Ishikawa (cell line): ENCODE measurements around the gene ZBTB44.

Experiments
- CEBPB ChIP-seq: IDR thresholded peaks from 2 replicates; pipeline ENCODE4 v1.6.1; 2012
- CREB1 ChIP-seq: IDR thresholded peaks from 2 replicates; pipeline ENCODE4 v1.6.1; 2012; ENCODE audit warnings: low read depth
- EGR1 ChIP-seq: IDR thresholded peaks from 2 replicates; pipeline ENCODE4 v1.6.1; 2012
- EP300 ChIP-seq: IDR thresholded peaks from 2 replicates; pipeline ENCODE4 v1.6.1; 2012; ENCODE audit warnings: borderline replicate concordance
- FOXM1 ChIP-seq: IDR thresholded peaks from 2 replicates; pipeline ENCODE4 v1.6.1; 2012; ENCODE audit warnings: low read depth, borderline replicate concordance
- MAX ChIP-seq: IDR thresholded peaks from 2 replicates; pipeline ENCODE4 v1.6.1; 2012
- NFIC ChIP-seq: IDR thresholded peaks from 2 replicates; pipeline ENCODE4 v1.6.1; 2012
- RAD21 ChIP-seq: IDR thresholded peaks from 2 replicates; pipeline ENCODE4 v1.6.1; 2012; ENCODE audit warnings: low read depth
- REST ChIP-seq: IDR thresholded peaks from 2 replicates; pipeline ENCODE4 v1.6.1; 2012; ENCODE audit warnings: low read depth, mild to moderate bottlenecking
- TAF1 ChIP-seq: IDR thresholded peaks from 2 replicates; pipeline ENCODE4 v1.6.1; 2012; ENCODE audit warnings: low read depth, mild to moderate bottlenecking
- TCF12 ChIP-seq: IDR thresholded peaks from 2 replicates; pipeline ENCODE4 v1.6.1; 2012; ENCODE audit warnings: low read depth
- TEAD4 ChIP-seq: IDR thresholded peaks from 2 replicates; pipeline ENCODE4 v1.6.1; 2012
- YY1 ChIP-seq: IDR thresholded peaks from 2 replicates; pipeline ENCODE4 v1.6.1; 2012; ENCODE audit warnings: low read depth
- ZBTB7A ChIP-seq: IDR thresholded peaks from 2 replicates; pipeline ENCODE4 v1.6.1; 2012; ENCODE audit warnings: low read depth

The ZBTB44 gene

GRCh38 chr11:130198964-130199363 is 115.8 kb downstream of the ZBTB44 start:
- no peak for TF ChIP-seq TCF12

- TF ChIP-seq TEAD4 (no peak), CEBPB (no peak), MAX (no peak), EP300 (no peak), REST (no peak), TCF12 (no peak), NFIC (no peak), EGR1 (no peak), TAF1 (no peak), YY1 (no peak)
Observed at GRCh38 chr11:130198292-130198691, 116.4 kb downstream of the ZBTB44 start.

- no peak for TF ChIP-seq CEBPB
- TF ChIP-seq TEAD4: no peak
- TF ChIP-seq TCF12: no peak
Observed at GRCh38 chr11:130197386-130198035, 117.2 kb downstream of the ZBTB44 start.

GRCh38 chr11:130194241-130195023 is 120.3 kb downstream of the ZBTB44 start:
- TF ChIP-seq TAF1 (no peak), EGR1 (no peak), FOXM1 (no peak), EP300 (no peak), ZBTB7A (no peak), CREB1 (no peak)

- TF ChIP-seq YY1 (no peak), CEBPB (peak; percentile 10; the same call in 1 of the 2 replicates), TEAD4 (no peak), ZBTB7A (no peak), EP300 (no peak)
Observed at GRCh38 chr11:130192845-130193267, 121.9 kb downstream of the ZBTB44 start.

- TF ChIP-seq NFIC (no peak), RAD21 (no peak), CEBPB (no peak), CREB1 (no peak)
Observed at GRCh38 chr11:130191896-130192295, 122.8 kb downstream of the ZBTB44 start.

GRCh38 chr11:130190371-130190881 is 124.3 kb downstream of the ZBTB44 start:
- no peak for TF ChIP-seq CEBPB

GRCh38 chr11:130189492-130190210 is 125.1 kb downstream of the ZBTB44 start:
- TF ChIP-seq FOXM1: no peak
- TF ChIP-seq CREB1: no peak
- no peak for TF ChIP-seq TCF12
- no peak for TF ChIP-seq NFIC
- no peak for TF ChIP-seq CEBPB
- no peak for TF ChIP-seq REST
- TF ChIP-seq EGR1: no peak
- no peak for TF ChIP-seq TEAD4
- no peak for TF ChIP-seq TAF1
